OCI-LY1 (cell line): ENCODE measurements around the gene SMIM22.

ENCODE experiments used
- EZH2 ChIP-seq: fragments of 200-600 bp; sonication (generic), shearing (Covaris generic); IDR thresholded peaks from 2 replicates; pipeline ENCODE4 v1.8.0; 2017; ENCODE audit warnings: borderline replicate concordance, mixed run types, mild to moderate bottlenecking, antibody characterized with exemption, low read length, moderate library complexity, mixed read lengths
- TF ChIP-seq, protein P1 (sequence below): fragments of 200-600 bp; sonication (generic), shearing (Covaris generic); IDR thresholded peaks from 2 replicates; pipeline ENCODE4 v1.5.1; 2017; ENCODE audit warnings: mild to moderate bottlenecking, antibody characterized with exemption, low read length, moderate library complexity, mixed read lengths

DNA sequence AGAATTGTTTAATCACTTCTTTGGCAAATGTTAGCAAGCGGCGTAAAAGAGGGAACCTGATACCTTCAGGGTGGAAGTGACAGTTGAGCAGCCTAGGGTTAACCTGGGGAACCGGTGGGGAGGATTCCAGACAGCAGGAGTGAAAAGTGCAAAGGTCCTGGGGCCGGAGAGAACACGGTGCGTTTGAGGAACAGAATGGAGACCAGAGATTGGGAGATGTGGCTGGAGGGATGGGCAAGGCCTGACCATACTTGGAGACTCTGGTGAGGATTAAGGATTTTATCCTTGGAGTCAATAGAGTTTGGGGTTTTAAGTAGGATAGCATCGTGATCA is 25.9 kb upstream of the SMIM22 start:
- TF ChIP-seq, protein P1, sequence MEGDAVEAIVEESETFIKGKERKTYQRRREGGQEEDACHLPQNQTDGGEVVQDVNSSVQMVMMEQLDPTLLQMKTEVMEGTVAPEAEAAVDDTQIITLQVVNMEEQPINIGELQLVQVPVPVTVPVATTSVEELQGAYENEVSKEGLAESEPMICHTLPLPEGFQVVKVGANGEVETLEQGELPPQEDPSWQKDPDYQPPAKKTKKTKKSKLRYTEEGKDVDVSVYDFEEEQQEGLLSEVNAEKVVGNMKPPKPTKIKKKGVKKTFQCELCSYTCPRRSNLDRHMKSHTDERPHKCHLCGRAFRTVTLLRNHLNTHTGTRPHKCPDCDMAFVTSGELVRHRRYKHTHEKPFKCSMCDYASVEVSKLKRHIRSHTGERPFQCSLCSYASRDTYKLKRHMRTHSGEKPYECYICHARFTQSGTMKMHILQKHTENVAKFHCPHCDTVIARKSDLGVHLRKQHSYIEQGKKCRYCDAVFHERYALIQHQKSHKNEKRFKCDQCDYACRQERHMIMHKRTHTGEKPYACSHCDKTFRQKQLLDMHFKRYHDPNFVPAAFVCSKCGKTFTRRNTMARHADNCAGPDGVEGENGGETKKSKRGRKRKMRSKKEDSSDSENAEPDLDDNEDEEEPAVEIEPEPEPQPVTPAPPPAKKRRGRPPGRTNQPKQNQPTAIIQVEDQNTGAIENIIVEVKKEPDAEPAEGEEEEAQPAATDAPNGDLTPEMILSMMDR = no peak
- TF ChIP-seq EZH2 = no peak
